Measurements from ENCODE around the gene MRPL24.
A peak's percentile ranks its signal among the peaks of the same experiment; 100 is the strongest.

Gene MRPL24

GRCh38 chr1:156740741-156741480 lies at the start of gene MRPL24:
TSS of gene MRPL24 (minus strand) at chr1:156741088. CDS start at chr1:156738704, 2,384 bp downstream.
- peaks cover 7% of the 10 kb centered on the region for H4K20me1 ChIP-seq (ENCODE audit: insufficient read depth, low read length)
- no peaks in the 10 kb centered on the region for H3K27me3 ChIP-seq (ENCODE audit: low read depth, low read length)
- 0 out of 2 replicates have a peak within 1 kb of the TSS, but pooled peaks have one; percentile 5 for H2AFZ ChIP-seq (ENCODE audit: low read depth, low read length)
- H3K4me3 ChIP-seq (ENCODE audit: low read length): peak within 1 kb of the TSS; percentile 83
- peaks cover 53% of the 10 kb centered on the region for H3K36me3 ChIP-seq (replicated peaks; ENCODE audit: low read depth, low read length)
- H3K4me1 ChIP-seq (ENCODE audit: low read length): peaks cover 16% of the 10 kb centered on the region
- TF ChIP-seq CTCF (IDR thresholded peaks at IDR 0.05; ENCODE audit: low read depth, low read length) (no peak), EZH2phosphoT487 (IDR thresholded peaks at IDR 0.05; ENCODE audit: low read depth) (no peak)
- H3K27ac ChIP-seq (ENCODE audit: low read length): peak within 1 kb of the TSS; percentile 81
- peaks cover 42% of the 10 kb centered on the region for H3K79me2 ChIP-seq (ENCODE audit: low read length)
- H3K4me2 ChIP-seq (ENCODE audit: low read length): peak within 1 kb of the TSS; percentile 75
- H3K9ac ChIP-seq (ENCODE audit: low read length): peak within 1 kb of the TSS; percentile 73
- no peaks in the 10 kb centered on the region for H3K9me3 ChIP-seq (ENCODE audit: insufficient read depth, low read length)

- Histone ChIP-seq H2AFZ (ENCODE audit: low read depth, low read length) (no peak overlapping the region), H3K4me3 (ENCODE audit: low read length) (no peak overlapping the region), H3K4me2 (ENCODE audit: low read length) (no peak overlapping the region), H3K79me2 (ENCODE audit: low read length) (0 out of 2 replicates have a peak, but pooled peaks cover 4% of the 10 kb centered on the region), H3K36me3 (replicated peaks; ENCODE audit: low read depth, low read length) (peaks cover 47% of the 10 kb centered on the region), H3K4me1 (ENCODE audit: low read length) (no peaks in the 10 kb centered on the region), H3K9ac (ENCODE audit: low read length) (no peak overlapping the region), H4K20me1 (ENCODE audit: insufficient read depth, low read length) (peaks cover 8% of the 10 kb centered on the region), H3K9me3 (ENCODE audit: insufficient read depth, low read length) (no peaks in the 10 kb centered on the region), H3K27me3 (ENCODE audit: low read depth, low read length) (no peaks in the 10 kb centered on the region), H3K27ac (ENCODE audit: low read length) (no peak overlapping the region)
- TF ChIP-seq EZH2phosphoT487 (IDR thresholded peaks at IDR 0.05; ENCODE audit: low read depth): no peak
- TF ChIP-seq CTCF (IDR thresholded peaks at IDR 0.05; ENCODE audit: low read depth, low read length): no peak
Measured at GRCh38 chr1:156789621-156790318, 48.9 kb upstream of the MRPL24 start.

- TF ChIP-seq EZH2phosphoT487 (IDR thresholded peaks at IDR 0.05; ENCODE audit: low read depth) (no peak), CTCF (IDR thresholded peaks at IDR 0.05; ENCODE audit: low read depth, low read length) (no peak)
- H2AFZ ChIP-seq (ENCODE audit: low read depth, low read length): no peak overlapping the region
- H3K36me3 ChIP-seq (replicated peaks; ENCODE audit: low read depth, low read length): peaks cover 44% of the 10 kb centered on the region
- H3K79me2 ChIP-seq (ENCODE audit: low read length): 0 out of 2 replicates have a peak, but pooled peaks cover 10% of the 10 kb centered on the region
- peaks cover 8% of the 10 kb centered on the region for H4K20me1 ChIP-seq (ENCODE audit: insufficient read depth, low read length)
- no peak overlapping the region for H3K4me3 ChIP-seq (ENCODE audit: low read length)
- no peaks in the 10 kb centered on the region for H3K9me3 ChIP-seq (ENCODE audit: insufficient read depth, low read length)
- H3K9ac ChIP-seq (ENCODE audit: low read length): no peak overlapping the region
- no peak overlapping the region for H3K4me2 ChIP-seq (ENCODE audit: low read length)
- H3K4me1 ChIP-seq (ENCODE audit: low read length): no peaks in the 10 kb centered on the region
- no peak overlapping the region for H3K27ac ChIP-seq (ENCODE audit: low read length)
- H3K27me3 ChIP-seq (ENCODE audit: low read depth, low read length): no peaks in the 10 kb centered on the region
Measured at GRCh38 chr1:156788136-156788535, 47.2 kb upstream of the MRPL24 start.

- Histone ChIP-seq H2AFZ (ENCODE audit: low read depth, low read length) (no peak overlapping the region), H4K20me1 (ENCODE audit: insufficient read depth, low read length) (peaks cover 8% of the 10 kb centered on the region), H3K4me3 (ENCODE audit: low read length) (no peak overlapping the region), H3K79me2 (ENCODE audit: low read length) (peaks cover 17% of the 10 kb centered on the region), H3K4me1 (ENCODE audit: low read length) (no peaks in the 10 kb centered on the region), H3K9me3 (ENCODE audit: insufficient read depth, low read length) (no peaks in the 10 kb centered on the region), H3K36me3 (replicated peaks; ENCODE audit: low read depth, low read length) (peaks cover 41% of the 10 kb centered on the region), H3K27me3 (ENCODE audit: low read depth, low read length) (no peaks in the 10 kb centered on the region), H3K9ac (ENCODE audit: low read length) (no peak overlapping the region), H3K4me2 (ENCODE audit: low read length) (no peak overlapping the region), H3K27ac (ENCODE audit: low read length) (no peak overlapping the region)
- TF ChIP-seq CTCF (IDR thresholded peaks at IDR 0.05; ENCODE audit: low read depth, low read length) (no peak), EZH2phosphoT487 (IDR thresholded peaks at IDR 0.05; ENCODE audit: low read depth) (no peak)
Measured at GRCh38 chr1:156786640-156787039, 45.8 kb upstream of the MRPL24 start.
